IMR-90 (cell line): ENCODE measurements around the gene TMEM205. TPM values are rescaled to one million over a fixed set of nuclear protein-coding genes. Genes with fewer than 3 reads are reported as not detected.

ENCODE experiments used
- ATAC-seq: fragments of 200-7000 bp; cut with Tn5 transposase; 2 replicates; pipeline ENCODE4 v1.9.1; 2020; ENCODE audit warnings: low read depth, mild to moderate bottlenecking, moderate library complexity
- BruUV-seq: library from RNA; stranded (reverse); fragments of 400-500 nt; replicated peaks from 2 replicates; lab custom pipeline; 2021; lab: Mats Ljungman, UMichigan
- CTCF ChIA-PET: fragments of 300-600 bp; formaldehyde crosslinking; extraction: SDS; loops from one replicate; lab custom pipeline; 2021; ENCODE audit warnings: antibody characterized with exemption; lab: Yijun Ruan, JAX
- POLR2A ChIA-PET: fragments of 300-600 bp; sonication (Branson Sonifier 250); formaldehyde crosslinking; loops from one replicate; lab custom pipeline; 2022; ENCODE audit warnings: antibody characterized with exemption; ENCODE audit not compliant: unreplicated experiment; lab: Charles Lee
- DNase-seq: peaks from one replicate; pipeline ENCODE4 v3.0.0; 2013
- H2AFZ ChIP-seq: replicated peaks from 2 replicates; pipeline ENCODE3; 2013; ENCODE audit warnings: low read length, mild to moderate bottlenecking; ENCODE audit not compliant: poor library complexity
- H2AK5ac ChIP-seq: 2 replicates; pipeline ENCODE4 v1.6.1; 2013; ENCODE audit warnings: low read depth, low read length, inconsistent platforms
- H2AK9ac ChIP-seq: replicated peaks from 2 replicates; pipeline ENCODE3; 2013; ENCODE audit warnings: mild to moderate bottlenecking, low read depth, low read length, moderate library complexity; ENCODE audit not compliant: poor library complexity
- H2BK120ac ChIP-seq: 2 replicates; pipeline ENCODE4 v1.6.1; 2013; ENCODE audit warnings: low read depth, low read length, inconsistent platforms
- H2BK15ac ChIP-seq: 3 replicates; pipeline ENCODE4 v1.6.1; 2013; ENCODE audit warnings: low read depth, low read length, inconsistent platforms
- H2BK20ac ChIP-seq: 2 replicates; pipeline ENCODE4 v1.6.1; 2013; ENCODE audit warnings: low read depth, mild to moderate bottlenecking, inconsistent platforms, low read length, moderate library complexity
- H2BK5ac ChIP-seq: 2 replicates; pipeline ENCODE4 v1.6.1; 2013; ENCODE audit warnings: mild to moderate bottlenecking, low read depth, low read length, inconsistent platforms; ENCODE audit not compliant: poor library complexity, severe bottlenecking
- H3K14ac ChIP-seq: replicated peaks from 2 replicates; pipeline ENCODE4 v1.6.1; 2013; ENCODE audit warnings: low read depth, low read length, inconsistent platforms
- H3K18ac ChIP-seq: 2 replicates; pipeline ENCODE4 v1.6.1; 2013; ENCODE audit warnings: low read depth, low read length, control low read depth
- H3K23ac ChIP-seq: 2 replicates; pipeline ENCODE4 v1.6.1; 2013; ENCODE audit warnings: low read depth, low read length, inconsistent platforms
- H3K27ac ChIP-seq: 2 replicates; pipeline ENCODE4 v1.5.1; 2013; ENCODE audit warnings: mild to moderate bottlenecking, control low read depth, low read length; ENCODE audit not compliant: insufficient read depth
- H3K27me3 ChIP-seq: 2 replicates; pipeline ENCODE4 v1.6.1; 2013; ENCODE audit warnings: low read length; ENCODE audit not compliant: control insufficient read depth, insufficient read depth
- H3K36me3 ChIP-seq: 2 replicates; pipeline ENCODE4 v1.6.1; 2013; ENCODE audit warnings: low read length, mixed read lengths; ENCODE audit not compliant: control insufficient read depth, insufficient read depth
- H3K4ac ChIP-seq: 2 replicates; pipeline ENCODE4 v1.6.1; 2013; ENCODE audit warnings: low read depth, low read length, inconsistent platforms
- H3K4me1 ChIP-seq: 2 replicates; pipeline ENCODE4 v1.6.1; 2013; ENCODE audit warnings: low read length, mixed read lengths; ENCODE audit not compliant: control insufficient read depth, insufficient read depth
- H3K4me2 ChIP-seq: 2 replicates; pipeline ENCODE4 v1.6.1; 2013; ENCODE audit warnings: low read depth, mild to moderate bottlenecking, control low read depth, low read length, moderate library complexity
- H3K4me3 ChIP-seq: 2 replicates; pipeline ENCODE4 v1.5.1; 2013; ENCODE audit warnings: low read depth, mild to moderate bottlenecking, control low read depth, low read length, moderate library complexity; ENCODE audit not compliant: insufficient read depth
- H3K56ac ChIP-seq: 2 replicates; pipeline ENCODE4 v1.6.1; 2013; ENCODE audit warnings: low read length, inconsistent platforms; ENCODE audit not compliant: insufficient read depth; ENCODE audit errors: extremely low read depth
- H3K79me1 ChIP-seq, 2 experiments: 2 replicates each; pipeline ENCODE4 v1.6.1; 2013; ENCODE audit warnings: low read length in 2 of 2, inconsistent platforms in 1 of 2, low read depth in 1 of 2
- H3K9ac ChIP-seq: 2 replicates; pipeline ENCODE4 v1.6.1; 2013; ENCODE audit warnings: low read depth, low read length, control low read depth
- H3K9me1 ChIP-seq: 2 replicates; pipeline ENCODE4 v1.6.1; 2013; ENCODE audit warnings: low read length, inconsistent platforms; ENCODE audit not compliant: insufficient read depth
- H3K9me3 ChIP-seq: 2 replicates; pipeline ENCODE4 v1.6.1; 2013; ENCODE audit warnings: low read length; ENCODE audit not compliant: control insufficient read depth, insufficient read depth
- H4K20me1 ChIP-seq: 2 replicates; pipeline ENCODE4 v1.6.1; 2013; ENCODE audit warnings: low read length, inconsistent platforms; ENCODE audit not compliant: insufficient read depth
- H4K5ac ChIP-seq: 2 replicates; pipeline ENCODE4 v1.6.1; 2013; ENCODE audit warnings: mild to moderate bottlenecking, low read depth, low read length, control low read depth
- H4K8ac ChIP-seq, 2 experiments: 2 replicates each; pipeline ENCODE4 v1.6.1; 2013; ENCODE audit warnings: low read depth in 2 of 2, low read length in 2 of 2, control low read depth in 1 of 2, inconsistent platforms in 1 of 2
- H4K91ac ChIP-seq: 2 replicates; pipeline ENCODE4 v1.6.1; 2013; ENCODE audit warnings: low read depth, low read length, inconsistent platforms; ENCODE audit not compliant: insufficient read depth
- CEBPB ChIP-seq: IDR thresholded peaks from 2 replicates; pipeline ENCODE4 v1.6.1; 2012; ENCODE audit warnings: low read depth, low read length, improper control_type of control experiment
- ELK1 ChIP-seq: fragments of 150-350 bp; IDR thresholded peaks from 2 replicates; pipeline ENCODE4 v1.6.1; 2016; ENCODE audit warnings: low read depth, mild to moderate bottlenecking, low read length, moderate library complexity, borderline replicate concordance
- FOS ChIP-seq: fragments of 150-350 bp; IDR thresholded peaks from 2 replicates; pipeline ENCODE4 v1.6.1; 2016; ENCODE audit warnings: low read depth, low read length
- MAFK ChIP-seq: IDR thresholded peaks from 2 replicates; pipeline ENCODE4 v1.6.1; 2012; ENCODE audit warnings: low read depth, low read length, improper control_type of control experiment
- MAZ ChIP-seq: IDR thresholded peaks from 2 replicates; pipeline ENCODE4 v1.6.1; 2012; ENCODE audit warnings: low read depth, mild to moderate bottlenecking, low read length, improper control_type of control experiment, moderate library complexity, borderline replicate concordance
- POLR2A ChIP-seq: IDR thresholded peaks from 2 replicates; pipeline ENCODE4 v1.6.1; 2012; ENCODE audit warnings: mild to moderate bottlenecking, low read depth, low read length
- RAD21 ChIP-seq: IDR thresholded peaks from 2 replicates; pipeline ENCODE4 v1.6.1; 2012; ENCODE audit warnings: low read length, improper control_type of control experiment
- RCOR1 ChIP-seq: IDR thresholded peaks from 2 replicates; pipeline ENCODE4 v1.6.1; 2012; ENCODE audit warnings: mild to moderate bottlenecking, low read length, improper control_type of control experiment; ENCODE audit not compliant: insufficient replicate concordance
- RFX5 ChIP-seq: IDR thresholded peaks from 2 replicates; pipeline ENCODE4 v1.8.0; 2012; ENCODE audit warnings: low read depth, mild to moderate bottlenecking, low read length, moderate library complexity
- WGBS, 2 experiments: methylation state at CpG; one replicate each; pipeline versions ENCODE4 v1.1.5 to v1.1.7; 2013; ENCODE audit warnings: missing lambda C conversion rate in 2 of 2; ENCODE audit not compliant: insufficient read length in 1 of 2; ENCODE audit errors: extremely low coverage in 2 of 2; 5-methylcytosine and 5-hydroxymethylcytosine counted together
- dilution Hi-C: fragments of 300-500 bp; cut with HindIII; formaldehyde crosslinking; loops from one replicate; pipeline ENCODE4 v1.14.3; 2018; ENCODE audit warnings: low sequenced_read_pairs; ENCODE audit not compliant: unreplicated experiment
- in situ Hi-C: fragments of 300-500 bp; cut with MboI; formaldehyde crosslinking; loops from 3 replicates; pipeline ENCODE4 v1.14.3; 2019; ENCODE audit warnings: low sequenced_read_pairs, inconsistent platforms, mixed read lengths
- intact Hi-C: fragments of 100-400 bp; cut with micrococcal nuclease; formaldehyde crosslinking; loops from 2 replicates; pipeline ENCODE4 v1.10.0; 2022
- polyA plus RNA-seq, 3 experiments: library from polyadenylated mRNA; depleted of rRNA; stranded (reverse); fragments of >200 nt; gene quantifications; 2 replicates each; pipeline ENCODE4 v1.2.3, GENCODE V29; 2012; ENCODE audit warnings: low replicate concordance in 1 of 3
- total RNA-seq: library from RNA; depleted of rRNA; stranded (reverse); fragments of >200 nt; gene quantifications from 2 replicates; pipeline ENCODE4 v1.2.3, GENCODE V29; 2012
- TF ChIP-seq, protein P1 (sequence below): fragments of 150-350 bp; IDR thresholded peaks from 2 replicates; pipeline ENCODE4 v1.6.1; 2017; ENCODE audit warnings: mild to moderate bottlenecking, antibody characterized with exemption, low read length, low read depth
- TF ChIP-seq, protein P2 (sequence below): conservative IDR thresholded peaks from 2 replicates; pipeline ENCODE4 v1.5.1; 2012; ENCODE audit warnings: mild to moderate bottlenecking, low read depth, low read length, improper control_type of control experiment

Gene TMEM205
- total and polyA plus RNA-seq, 2 of the 4 experiments (the other 2 are of a cell fraction): 110 to 136 TPM

GRCh38 chr19:11349171-11349570 is 3.1 kb upstream of the TMEM205 start:
- Histone ChIP-seq H3K56ac (no peak overlapping the region), H3K36me3 (no peaks in the 10 kb centered on the region), H2BK20ac (no peak overlapping the region), H4K8ac (no peak overlapping the region), H3K27me3 (no peaks in the 10 kb centered on the region), H3K14ac (no peak overlapping the region), H3K9ac (no peak overlapping the region), H2AK9ac (no peak overlapping the region), H4K91ac (no peak overlapping the region), H2BK5ac (no peak overlapping the region), H3K4me2 (no peak overlapping the region), H3K27ac (no peak overlapping the region), H4K5ac (no peak overlapping the region), H3K18ac (no peak overlapping the region), H3K4me3 (no peak overlapping the region), H4K20me1 (peaks cover 2% of the 10 kb centered on the region; the same call in 1 of the 2 replicates), H2BK120ac (no peak overlapping the region), H3K4me1 (peaks cover 8% of the 10 kb centered on the region), H3K4ac (no peak overlapping the region), H2AFZ (no peak overlapping the region), H3K23ac (no peak overlapping the region), H3K79me1 (peaks cover 10 to 16% of the 10 kb centered on the region in 2 experiments; a peak in 3 of 4 replicates), H2BK15ac (no peak overlapping the region), H3K9me3 (peaks cover 8% of the 10 kb centered on the region; the same call in 1 of the 2 replicates), H3K9me1 (peaks cover 5% of the 10 kb centered on the region), H2AK5ac (no peak overlapping the region)
- intact Hi-C loops (no loop called here), dilution Hi-C loops (no loop called here), in situ Hi-C loops (no loop called here)
- TF ChIP-seq RAD21 (no peak), MAFK (no peak), RCOR1 (no peak), ELK1 (no peak), MAZ (no peak), POLR2A (no peak), CEBPB (no peak), RFX5 (no peak), FOS (no peak)
- TF ChIP-seq, protein P1, sequence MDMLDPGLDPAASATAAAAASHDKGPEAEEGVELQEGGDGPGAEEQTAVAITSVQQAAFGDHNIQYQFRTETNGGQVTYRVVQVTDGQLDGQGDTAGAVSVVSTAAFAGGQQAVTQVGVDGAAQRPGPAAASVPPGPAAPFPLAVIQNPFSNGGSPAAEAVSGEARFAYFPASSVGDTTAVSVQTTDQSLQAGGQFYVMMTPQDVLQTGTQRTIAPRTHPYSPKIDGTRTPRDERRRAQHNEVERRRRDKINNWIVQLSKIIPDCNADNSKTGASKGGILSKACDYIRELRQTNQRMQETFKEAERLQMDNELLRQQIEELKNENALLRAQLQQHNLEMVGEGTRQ: no peak
- TF ChIP-seq, protein P2, sequence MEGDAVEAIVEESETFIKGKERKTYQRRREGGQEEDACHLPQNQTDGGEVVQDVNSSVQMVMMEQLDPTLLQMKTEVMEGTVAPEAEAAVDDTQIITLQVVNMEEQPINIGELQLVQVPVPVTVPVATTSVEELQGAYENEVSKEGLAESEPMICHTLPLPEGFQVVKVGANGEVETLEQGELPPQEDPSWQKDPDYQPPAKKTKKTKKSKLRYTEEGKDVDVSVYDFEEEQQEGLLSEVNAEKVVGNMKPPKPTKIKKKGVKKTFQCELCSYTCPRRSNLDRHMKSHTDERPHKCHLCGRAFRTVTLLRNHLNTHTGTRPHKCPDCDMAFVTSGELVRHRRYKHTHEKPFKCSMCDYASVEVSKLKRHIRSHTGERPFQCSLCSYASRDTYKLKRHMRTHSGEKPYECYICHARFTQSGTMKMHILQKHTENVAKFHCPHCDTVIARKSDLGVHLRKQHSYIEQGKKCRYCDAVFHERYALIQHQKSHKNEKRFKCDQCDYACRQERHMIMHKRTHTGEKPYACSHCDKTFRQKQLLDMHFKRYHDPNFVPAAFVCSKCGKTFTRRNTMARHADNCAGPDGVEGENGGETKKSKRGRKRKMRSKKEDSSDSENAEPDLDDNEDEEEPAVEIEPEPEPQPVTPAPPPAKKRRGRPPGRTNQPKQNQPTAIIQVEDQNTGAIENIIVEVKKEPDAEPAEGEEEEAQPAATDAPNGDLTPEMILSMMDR: no peak
- no CpG with 5 or more reads among the region's 4 CpGs for WGBS, 2 experiments
- no TSS peak for BruUV-seq
- ATAC-seq: no peak
- ChIA-PET CTCF (no interaction called here), POLR2A (no interaction called here)
- DNase-seq: no peak
